Neuronal stem cell (in vitro differentiated cells): ENCODE results near the gene MEIS2.

Experiments used
- DNase-seq: peaks from one replicate; pipeline ENCODE4 v3.0.0-alpha.2; 2013; ENCODE audit warnings: low spot score
- H2AFZ ChIP-seq: one replicate; pipeline ENCODE4 v1.6.1; 2013; ENCODE audit warnings: mild to moderate bottlenecking, low read length, inconsistent platforms
- H2AK5ac ChIP-seq: 2 replicates; pipeline ENCODE4 v1.6.1; 2013; ENCODE audit warnings: low read depth, mild to moderate bottlenecking, inconsistent platforms, low read length, moderate library complexity, mixed read lengths
- H2BK120ac ChIP-seq: 2 replicates; pipeline ENCODE4 v1.6.1; 2013; ENCODE audit warnings: low read depth, mild to moderate bottlenecking, inconsistent platforms, low read length, moderate library complexity, mixed read lengths
- H2BK12ac ChIP-seq: one replicate; pipeline ENCODE4 v1.6.1; 2013; ENCODE audit warnings: low read length, inconsistent platforms
- H2BK15ac ChIP-seq: 2 replicates; pipeline ENCODE4 v1.6.1; 2013; ENCODE audit warnings: mild to moderate bottlenecking, low read length, inconsistent platforms, mixed read lengths
- H2BK5ac ChIP-seq: one replicate; pipeline ENCODE4 v1.6.1; 2013; ENCODE audit warnings: inconsistent platforms, mild to moderate bottlenecking, low read length, moderate library complexity
- H3K14ac ChIP-seq: one replicate; pipeline ENCODE4 v1.6.1; 2013; ENCODE audit warnings: low read length, inconsistent platforms
- H3K18ac ChIP-seq: 2 replicates; pipeline ENCODE4 v1.6.1; 2013; ENCODE audit warnings: low read length, inconsistent platforms
- H3K23ac ChIP-seq: 2 replicates; pipeline ENCODE4 v1.6.1; 2013; ENCODE audit warnings: low read depth, mild to moderate bottlenecking, mixed read lengths, low read length, inconsistent platforms; ENCODE audit not compliant: poor library complexity
- H3K27ac ChIP-seq: replicated peaks from 3 replicates; pipeline ENCODE4 v1.5.1; 2013; ENCODE audit warnings: low read length, inconsistent platforms
- H3K27me3 ChIP-seq, 3 experiments: 2 replicates each; pipeline ENCODE4 v1.6.1; 2013; ENCODE audit warnings: low read length in 3 of 3, mild to moderate bottlenecking in 2 of 3, inconsistent platforms in 1 of 3, low read depth in 1 of 3, mixed read lengths in 1 of 3, moderate library complexity in 1 of 3; ENCODE audit not compliant: control insufficient read depth in 3 of 3, insufficient read depth in 3 of 3
- H3K36me3 ChIP-seq, 2 donors: replicated peaks in 1 of 2; 2 replicates each; pipeline ENCODE4 v1.6.1; 2013; ENCODE audit warnings: low read length in 2 of 2; ENCODE audit not compliant: control insufficient read depth in 2 of 2, insufficient read depth in 2 of 2
- H3K4ac ChIP-seq: 2 replicates; pipeline ENCODE4 v1.6.1; 2013; ENCODE audit warnings: inconsistent platforms, mild to moderate bottlenecking, low read length, moderate library complexity
- H3K4me1 ChIP-seq, 2 donors: 1 replicate in 1 of 2; 2 replicates in 1 of 2; pipeline ENCODE4 v1.6.1; 2013; ENCODE audit warnings: low read length in 2 of 2, low read depth in 1 of 2; ENCODE audit not compliant: control insufficient read depth in 2 of 2, insufficient read depth in 1 of 2
- H3K4me2 ChIP-seq: one replicate; pipeline ENCODE4 v1.6.1; 2013; ENCODE audit warnings: mild to moderate bottlenecking, low read length, inconsistent platforms; ENCODE audit not compliant: insufficient read depth, poor library complexity, severe bottlenecking
- H3K4me3 ChIP-seq, 2 donors: 2 replicates each; pipeline ENCODE4 v1.5.1; 2013; ENCODE audit warnings: low read length in 2 of 2, mild to moderate bottlenecking in 2 of 2, inconsistent platforms in 1 of 2, moderate library complexity in 1 of 2
- H3K79me1 ChIP-seq: one replicate; pipeline ENCODE4 v1.6.1; 2013; ENCODE audit warnings: low read depth, mild to moderate bottlenecking, inconsistent platforms, low read length, moderate library complexity
- H3K9ac ChIP-seq: one replicate; pipeline ENCODE4 v1.6.1; 2013; ENCODE audit warnings: mild to moderate bottlenecking, low read depth, low read length, inconsistent platforms; ENCODE audit not compliant: poor library complexity
- H3K9me3 ChIP-seq, 2 donors: replicated peaks in 1 of 2; 2 replicates each; pipeline versions ENCODE3 to v1.6.1; 2013; ENCODE audit warnings: low read length in 2 of 2, mild to moderate bottlenecking in 2 of 2, inconsistent platforms in 1 of 2, low read depth in 1 of 2, mixed read lengths in 1 of 2, moderate library complexity in 1 of 2; ENCODE audit not compliant: control insufficient read depth in 2 of 2, insufficient read depth in 1 of 2
- H4K8ac ChIP-seq: one replicate; pipeline ENCODE4 v1.6.1; 2013; ENCODE audit warnings: low read depth, mild to moderate bottlenecking, inconsistent platforms, low read length, moderate library complexity
- H4K91ac ChIP-seq: one replicate; pipeline ENCODE4 v1.6.1; 2013; ENCODE audit warnings: low read length, low read depth, mild to moderate bottlenecking, inconsistent platforms; ENCODE audit not compliant: poor library complexity
- WGBS, 2 donors: extraction: QIAGEN DNeasy Blood & Tissue Kit; methylation state at CpG; one replicate each; pipeline ENCODE4 v1.1.7; 2013; ENCODE audit warnings: missing lambda C conversion rate in 2 of 2, mixed read lengths in 1 of 2; ENCODE audit not compliant: insufficient read length in 2 of 2, insufficient replicate concordance in 1 of 2; ENCODE audit errors: extremely low coverage in 2 of 2; 5-methylcytosine and 5-hydroxymethylcytosine counted together

MEIS2 gene

DNA sequence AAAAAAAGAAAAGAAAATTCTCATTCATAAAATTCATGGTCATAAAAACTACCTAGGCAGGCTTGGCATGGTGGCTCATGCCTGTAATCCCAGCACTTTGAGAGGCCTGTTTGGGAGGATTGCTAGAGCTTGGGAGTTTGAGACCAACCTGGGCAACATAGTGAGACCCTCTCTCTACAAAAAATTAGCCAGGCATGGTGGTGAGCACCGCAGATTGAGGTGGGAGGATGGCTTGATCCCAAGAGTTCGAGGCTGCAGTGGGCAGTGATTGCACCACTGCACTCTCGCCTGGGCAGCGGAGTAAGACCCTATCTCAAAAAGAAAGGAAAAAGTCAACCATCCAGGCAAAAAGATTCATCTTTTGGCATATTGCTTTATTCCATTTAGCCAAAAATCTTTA, 58.5 kb downstream of the MEIS2 start:
- peaks cover 15 to 32% of the 10 kb centered on the region in 2 donors for H3K4me1 ChIP-seq
- no CpG with 5 or more reads among the region's 4 CpGs for WGBS, 2 donors
- H2BK12ac ChIP-seq, result no peak overlapping the region
- no peak overlapping the region for H3K27ac ChIP-seq
- no peak overlapping the region for H4K8ac ChIP-seq
- H3K9ac ChIP-seq, result no peak overlapping the region
- no peak overlapping the region for H3K14ac ChIP-seq
- no peak overlapping the region for H2BK5ac ChIP-seq
- H2AFZ ChIP-seq, result no peak overlapping the region
- H3K36me3 ChIP-seq, result peaks cover 1 to 14% of the 10 kb centered on the region in 2 donors
- no peak overlapping the region for H3K18ac ChIP-seq
- H3K4me3 ChIP-seq, result no peak overlapping the region
- H3K4ac ChIP-seq, result no peak overlapping the region
- H3K9me3 ChIP-seq, result no peaks in the 10 kb centered on the region
- H3K23ac ChIP-seq, result no peak overlapping the region
- H2BK120ac ChIP-seq, result no peak overlapping the region
- no peak overlapping the region for H3K4me2 ChIP-seq
- DNase-seq, result no peak
- no peak overlapping the region for H2AK5ac ChIP-seq
- no peaks in the 10 kb centered on the region for H3K27me3 ChIP-seq
- H2BK15ac ChIP-seq, result no peak overlapping the region
- no peaks in the 10 kb centered on the region for H3K79me1 ChIP-seq
- no peak overlapping the region for H4K91ac ChIP-seq

- Histone ChIP-seq H3K27me3 (no peaks in the 10 kb centered on the region), H3K4me2 (no peak overlapping the region), H2BK12ac (no peak overlapping the region), H3K4me1 (peaks cover 9 to 27% of the 10 kb centered on the region in 2 donors), H3K14ac (no peak overlapping the region), H2BK120ac (no peak overlapping the region), H3K4ac (no peak overlapping the region), H3K4me3 (no peak overlapping the region), H3K18ac (no peak overlapping the region), H3K27ac (no peak overlapping the region), H4K91ac (no peak overlapping the region), H2BK15ac (no peak overlapping the region), H3K9me3 (no peaks in the 10 kb centered on the region), H3K36me3 (peaks cover 1 to 21% of the 10 kb centered on the region in 2 donors), H3K9ac (no peak overlapping the region), H3K79me1 (no peaks in the 10 kb centered on the region), H2BK5ac (no peak overlapping the region), H4K8ac (no peak overlapping the region), H3K23ac (no peak overlapping the region), H2AFZ (no peak overlapping the region), H2AK5ac (no peak overlapping the region)
- no CpG with 5 or more reads among the region's 1 CpG for WGBS, 2 donors
- no peak for DNase-seq
Observed at GRCh38 chr15:37041042-37041441, 59.3 kb downstream of the MEIS2 start.

DNA sequence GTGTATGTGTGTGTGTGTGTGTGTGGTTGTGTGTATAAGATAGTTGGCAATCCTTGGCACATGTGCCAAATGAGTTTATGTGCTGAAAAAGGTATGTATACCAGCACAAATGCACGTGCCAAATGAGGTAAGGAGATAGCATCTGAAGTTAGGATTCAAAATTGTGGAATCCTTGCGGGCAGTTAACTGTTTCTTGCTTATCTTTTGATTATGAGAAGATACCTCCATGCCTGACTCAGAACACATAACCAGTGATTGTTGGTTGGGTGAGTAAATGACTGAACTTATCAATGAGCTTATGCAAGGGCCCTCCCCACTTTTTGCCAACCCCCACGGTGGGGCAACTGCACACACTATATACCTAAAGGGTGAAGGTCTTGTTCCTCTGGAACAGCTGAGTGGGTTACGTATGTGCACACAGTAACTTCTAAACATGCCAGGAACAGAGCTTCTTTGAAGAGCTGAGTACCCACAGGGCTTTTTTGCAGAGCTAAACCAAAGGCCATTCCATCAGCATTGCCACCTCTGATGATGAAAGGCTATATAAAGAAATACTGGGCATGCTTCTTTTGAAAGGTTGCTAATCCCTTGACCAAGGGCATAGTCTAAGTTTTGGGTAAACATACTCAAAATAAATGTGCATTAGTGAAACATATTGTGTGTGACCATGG, 60.1 kb downstream of the MEIS2 start:
- no peaks in the 10 kb centered on the region for H3K9me3 ChIP-seq
- no peak overlapping the region for H3K14ac ChIP-seq
- no peak overlapping the region for H3K4ac ChIP-seq
- H2AK5ac ChIP-seq, result no peak overlapping the region
- H3K4me2 ChIP-seq, result no peak overlapping the region
- no peak overlapping the region for H4K91ac ChIP-seq
- WGBS, 2 donors, result no CpG with 5 or more reads among the region's 4 CpGs
- H2BK5ac ChIP-seq, result no peak overlapping the region
- no peak overlapping the region for H4K8ac ChIP-seq
- H3K4me3 ChIP-seq, result no peak overlapping the region
- DNase-seq, result no peak
- H3K4me1 ChIP-seq, result peaks cover under 1 to 30% of the 10 kb centered on the region in 2 donors
- peaks cover 1 to 26% of the 10 kb centered on the region in 2 donors for H3K36me3 ChIP-seq
- H3K9ac ChIP-seq, result no peak overlapping the region
- H2BK12ac ChIP-seq, result no peak overlapping the region
- H3K23ac ChIP-seq, result no peak overlapping the region
- H3K27ac ChIP-seq, result no peak overlapping the region
- no peak overlapping the region for H2AFZ ChIP-seq
- H3K18ac ChIP-seq, result no peak overlapping the region
- H2BK120ac ChIP-seq, result no peak overlapping the region
- no peak overlapping the region for H2BK15ac ChIP-seq
- H3K27me3 ChIP-seq, result no peaks in the 10 kb centered on the region
- no peaks in the 10 kb centered on the region for H3K79me1 ChIP-seq

DNA sequence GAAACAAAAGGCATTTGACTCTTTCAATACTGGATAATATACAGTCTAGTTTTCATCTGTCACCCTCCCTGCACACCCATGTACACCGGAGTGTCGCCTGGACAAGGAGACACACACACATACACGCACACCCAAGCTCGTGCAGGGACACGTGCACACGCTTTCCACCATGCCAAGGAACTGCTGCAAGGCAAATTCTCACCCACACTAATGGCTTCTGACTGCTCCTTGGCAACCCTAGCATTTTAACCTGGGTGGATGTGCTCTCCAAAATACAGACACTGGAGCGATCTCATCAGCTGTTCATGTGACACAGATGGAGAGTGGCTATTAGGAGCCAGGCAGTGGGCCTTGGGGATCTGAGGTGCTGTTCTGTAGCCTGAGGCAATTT, 61.6 kb downstream of the MEIS2 start:
- H3K4me1 ChIP-seq, result peaks cover 1 to 39% of the 10 kb centered on the region in 2 donors

More for the DNA sequence above, 61.6 kb downstream of the MEIS2 start:
- no CpG with 5 or more reads among the region's 7 CpGs for WGBS, 2 donors
- no peak overlapping the region for H3K4me2 ChIP-seq
- no peak overlapping the region for H2BK120ac ChIP-seq
- no peak overlapping the region for H2BK15ac ChIP-seq
- no peak overlapping the region for H3K18ac ChIP-seq
- no peak overlapping the region for H3K9ac ChIP-seq
- no peak for DNase-seq
- no peak overlapping the region for H3K14ac ChIP-seq
- H3K79me1 ChIP-seq, result no peaks in the 10 kb centered on the region
- H3K23ac ChIP-seq, result no peak overlapping the region
- peaks cover 1 to 25% of the 10 kb centered on the region in 2 donors for H3K36me3 ChIP-seq
- H2AK5ac ChIP-seq, result no peak overlapping the region
- H3K27ac ChIP-seq, result no peak overlapping the region
- no peaks in the 10 kb centered on the region for H3K27me3 ChIP-seq
- H3K9me3 ChIP-seq, result no peaks in the 10 kb centered on the region
- H4K8ac ChIP-seq, result no peak overlapping the region
- no peak overlapping the region for H2BK5ac ChIP-seq
- H3K4me3 ChIP-seq, result no peak overlapping the region
- no peak overlapping the region for H2BK12ac ChIP-seq
- H2AFZ ChIP-seq, result no peak overlapping the region
- H3K4ac ChIP-seq, result no peak overlapping the region
- H4K91ac ChIP-seq, result no peak overlapping the region
